ENCODE data around the gene NGLY1. TPM values are rescaled to one million over a fixed set of nuclear protein-coding genes. Genes with fewer than 3 reads are reported as not detected.

Gene NGLY1
- total RNA-seq, 1 experiment from 2014 or later, result 27.0 TPM

DNA sequence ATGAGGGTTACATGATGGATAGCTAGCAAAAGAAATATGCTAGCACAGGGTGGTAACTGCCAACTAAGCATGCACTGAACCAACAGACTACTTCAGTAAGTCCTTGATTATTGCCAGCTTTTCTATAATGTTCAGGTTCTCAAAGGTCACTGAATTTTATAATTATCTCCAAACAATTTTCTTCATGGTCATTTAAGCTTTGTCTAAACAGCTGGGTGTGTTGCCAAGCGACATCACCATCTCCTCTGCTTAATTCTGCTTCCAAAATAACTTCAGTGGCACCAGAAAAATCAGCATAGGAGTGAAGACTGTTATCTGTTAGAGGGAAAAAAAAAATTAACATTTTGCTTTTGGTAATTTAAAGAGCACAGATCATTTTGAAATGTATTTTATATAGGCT is 63.9 kb downstream of the NGLY1 start:
- H3K9me3 Mint-ChIP-seq, result peaks cover 0 to 7% of the 10 kb centered on the region in 2 experiments; a peak in 2 of 5 replicates
- no CpG with 5 or more reads among the region's 1 CpG for WGBS (ENCODE audit: extremely low coverage, insufficient read length, low lambda C conversion rate)

More for the DNA sequence above, 63.9 kb downstream of the NGLY1 start:
- H4K91ac ChIP-seq (ENCODE audit: insufficient read length, low read depth, low read length), result no peak overlapping the region
- H2BK20ac ChIP-seq (ENCODE audit: low read depth, low read length, poor library complexity, severe bottlenecking), result no peak overlapping the region
- no peak overlapping the region for H3K18ac ChIP-seq (ENCODE audit: insufficient read length, low read depth, low read length)
- no peak overlapping the region for H3K4ac ChIP-seq (ENCODE audit: low read depth, low read length)
- no peaks in the 10 kb centered on the region for H4K20me1 ChIP-seq (ENCODE audit: control insufficient read depth, insufficient read depth, insufficient read length)
- no peak for DNase-seq
- H3K36me3 Mint-ChIP-seq (ENCODE audit: insufficient read depth in 1 of 3, low read depth in 3 of 3), result peaks cover 2 to 4% (median 3%) of the 10 kb centered on the region in 3 experiments; a peak in 3 of 7 replicates
- H3K27ac Mint-ChIP-seq, result no peak overlapping the region
- H3K14ac ChIP-seq (ENCODE audit: insufficient read depth, low read length), result no peak overlapping the region
- no peak overlapping the region for H3K56ac ChIP-seq (ENCODE audit: insufficient read length, low read depth, low read length)
- no peak overlapping the region for H2BK120ac ChIP-seq (ENCODE audit: low read depth, low read length, poor library complexity, severe bottlenecking)
- H3K4me1 ChIP-seq (ENCODE audit: insufficient read depth, low read length), result no peaks in the 10 kb centered on the region
- TF ChIP-seq CTCF (conservative IDR thresholded peaks at IDR 0.05), result no peak
- H4K8ac ChIP-seq (replicated peaks; ENCODE audit: insufficient read length, low read depth, low read length), result no peak overlapping the region
- no peaks in the 10 kb centered on the region for H3K79me1 ChIP-seq (ENCODE audit: insufficient read depth, low read depth, low read length, poor library complexity, severe bottlenecking)
- H3K79me2 ChIP-seq (ENCODE audit: insufficient read depth, low read length), result no peaks in the 10 kb centered on the region
- H3K9me3 ChIP-seq (ENCODE audit: control insufficient read depth, low read depth, low read length), result no peaks in the 10 kb centered on the region
- H4K5ac ChIP-seq (ENCODE audit: insufficient read length, low read depth, low read length), result no peak overlapping the region
- no peaks in the 10 kb centered on the region for H3K27me3 ChIP-seq (ENCODE audit: insufficient read depth, low read length)
- no peak overlapping the region for H2AFZ ChIP-seq (ENCODE audit: low read length)
- H3K27ac ChIP-seq (ENCODE audit: insufficient read length, low read depth, low read length), result no peak overlapping the region
- H3K23ac ChIP-seq (ENCODE audit: insufficient read length, low read depth, low read length), result no peak overlapping the region
- H3K9ac ChIP-seq (ENCODE audit: extremely low read depth, insufficient read length, low read length), result no peak overlapping the region
- H3K23me2 ChIP-seq (ENCODE audit: insufficient read length, low read depth, low read length, poor library complexity, severe bottlenecking), result no peaks in the 10 kb centered on the region
- H2BK5ac ChIP-seq (ENCODE audit: insufficient read length, low read length), result no peak overlapping the region
- H3T11ph ChIP-seq (ENCODE audit: low read length), result no peak overlapping the region
- no peak overlapping the region for H2BK15ac ChIP-seq (ENCODE audit: low read depth, low read length)
- no peak overlapping the region for H3K4me2 ChIP-seq (ENCODE audit: insufficient read depth, insufficient read length, low read length)
- no peak overlapping the region for H2AK5ac ChIP-seq (ENCODE audit: insufficient read length, low read length)
- no peak overlapping the region for H3K4me3 Mint-ChIP-seq
- no peaks in the 10 kb centered on the region for H3K4me1 Mint-ChIP-seq
- no peak overlapping the region for H2BK12ac ChIP-seq (ENCODE audit: insufficient read length, low read depth, low read length)
- H3K27me3 Mint-ChIP-seq (ENCODE audit: low read depth), result no peaks in the 10 kb centered on the region
